Skeletal muscle satellite cell (primary cell): ENCODE data around the gene DUSP2.

Experiments used
- H3K27me3 ChIP-seq: 2 replicates; pipeline ENCODE4 v1.7.0; 2013; ENCODE audit warnings: low read length; ENCODE audit not compliant: control insufficient read depth, insufficient read depth
- H3K36me3 ChIP-seq: 2 replicates; pipeline ENCODE4 v1.7.0; 2013; ENCODE audit warnings: mild to moderate bottlenecking, control low read depth, low read length; ENCODE audit not compliant: insufficient read depth
- H3K4me1 ChIP-seq: 2 replicates; pipeline ENCODE4 v1.7.0; 2013; ENCODE audit warnings: low read length; ENCODE audit not compliant: control insufficient read depth, insufficient read depth
- H3K4me2 ChIP-seq: 2 replicates; pipeline ENCODE4 v1.7.0; 2013; ENCODE audit warnings: mild to moderate bottlenecking, low read length
- H3K4me3 ChIP-seq: 2 replicates; pipeline ENCODE4 v1.7.0; 2013; ENCODE audit warnings: low read length
- H3K9ac ChIP-seq: 2 replicates; pipeline ENCODE4 v1.7.0; 2013; ENCODE audit warnings: mild to moderate bottlenecking, low read depth, low read length, moderate library complexity
- H3K9me3 ChIP-seq: replicated peaks from 2 replicates; pipeline ENCODE4 v1.7.0; 2013; ENCODE audit warnings: mild to moderate bottlenecking, control low read depth, low read length

The DUSP2 gene

GRCh38 chr2:96108541-96109360, 36.5 kb downstream of the DUSP2 start:
- Histone ChIP-seq H3K4me1 (no peaks in the 10 kb centered on the region), H3K9me3 (no peaks in the 10 kb centered on the region), H3K4me3 (no peak overlapping the region), H3K36me3 (no peaks in the 10 kb centered on the region), H3K27me3 (peaks cover 40% of the 10 kb centered on the region), H3K9ac (no peak overlapping the region), H3K4me2 (no peak overlapping the region)

GRCh38 chr2:96108151-96108540, 37.1 kb downstream of the DUSP2 start:
- no peak overlapping the region for H3K4me2 ChIP-seq
- no peaks in the 10 kb centered on the region for H3K36me3 ChIP-seq
- H3K4me1 ChIP-seq: no peaks in the 10 kb centered on the region
- no peaks in the 10 kb centered on the region for H3K9me3 ChIP-seq
- no peak overlapping the region for H3K4me3 ChIP-seq
- peaks cover 39% of the 10 kb centered on the region for H3K27me3 ChIP-seq
- H3K9ac ChIP-seq: no peak overlapping the region

- H3K4me3 ChIP-seq: no peak overlapping the region
- H3K4me2 ChIP-seq: no peak overlapping the region
- H3K36me3 ChIP-seq: no peaks in the 10 kb centered on the region
- H3K9ac ChIP-seq: no peak overlapping the region
- H3K4me1 ChIP-seq: no peaks in the 10 kb centered on the region
- H3K9me3 ChIP-seq: no peaks in the 10 kb centered on the region
- peaks cover 36% of the 10 kb centered on the region for H3K27me3 ChIP-seq
Measured at GRCh38 chr2:96107708-96108065, 37.6 kb downstream of the DUSP2 start.

- H3K4me2 ChIP-seq: no peak overlapping the region
- H3K4me3 ChIP-seq: no peak overlapping the region
- H3K9ac ChIP-seq: no peak overlapping the region
- H3K4me1 ChIP-seq: no peaks in the 10 kb centered on the region
- H3K9me3 ChIP-seq: no peaks in the 10 kb centered on the region
- peaks cover 36% of the 10 kb centered on the region for H3K27me3 ChIP-seq
- no peaks in the 10 kb centered on the region for H3K36me3 ChIP-seq
Measured at GRCh38 chr2:96106991-96107707, 38.1 kb downstream of the DUSP2 start.

GRCh38 chr2:96105994-96106715, 39.1 kb downstream of the DUSP2 start:
- Histone ChIP-seq H3K4me1 (peaks cover 2% of the 10 kb centered on the region), H3K27me3 (peaks cover 43% of the 10 kb centered on the region), H3K36me3 (no peaks in the 10 kb centered on the region), H3K4me3 (no peak overlapping the region), H3K9ac (no peak overlapping the region), H3K9me3 (no peaks in the 10 kb centered on the region), H3K4me2 (no peak overlapping the region)

- no peak overlapping the region for H3K4me2 ChIP-seq
- no peak overlapping the region for H3K9ac ChIP-seq
- no peaks in the 10 kb centered on the region for H3K9me3 ChIP-seq
- H3K4me3 ChIP-seq: no peak overlapping the region
- H3K36me3 ChIP-seq: no peaks in the 10 kb centered on the region
- peaks cover 2% of the 10 kb centered on the region for H3K4me1 ChIP-seq
- H3K27me3 ChIP-seq: peaks cover 48% of the 10 kb centered on the region
Measured at GRCh38 chr2:96105152-96105915, 39.9 kb downstream of the DUSP2 start.

- Histone ChIP-seq H3K4me3 (no peak overlapping the region), H3K36me3 (no peaks in the 10 kb centered on the region)
Measured at GRCh38 chr2:96104487-96104861, 40.8 kb downstream of the DUSP2 start.

GRCh38 chr2:96103761-96104486, 41.3 kb downstream of the DUSP2 start:
- H3K4me1 ChIP-seq: peaks cover 2% of the 10 kb centered on the region
- H3K36me3 ChIP-seq: no peaks in the 10 kb centered on the region
- H3K9me3 ChIP-seq: no peaks in the 10 kb centered on the region
- no peak overlapping the region for H3K4me2 ChIP-seq
- H3K9ac ChIP-seq: no peak overlapping the region
- H3K27me3 ChIP-seq: peaks cover 36% of the 10 kb centered on the region
- no peak overlapping the region for H3K4me3 ChIP-seq

More at GRCh38 chr2:96104487-96104861, 40.8 kb downstream of the DUSP2 start:
- H3K4me2 ChIP-seq: no peak overlapping the region
- no peak overlapping the region for H3K9ac ChIP-seq
- no peaks in the 10 kb centered on the region for H3K9me3 ChIP-seq
- H3K4me1 ChIP-seq: peaks cover 2% of the 10 kb centered on the region
- peaks cover 41% of the 10 kb centered on the region for H3K27me3 ChIP-seq

- Histone ChIP-seq H3K36me3 (no peaks in the 10 kb centered on the region), H3K9me3 (no peaks in the 10 kb centered on the region), H3K27me3 (peaks cover 33% of the 10 kb centered on the region), H3K4me2 (no peak overlapping the region), H3K9ac (no peak overlapping the region), H3K4me1 (peaks cover 2% of the 10 kb centered on the region), H3K4me3 (no peak overlapping the region)
Measured at GRCh38 chr2:96103187-96103601, 42.0 kb downstream of the DUSP2 start.

- no peak overlapping the region for H3K4me2 ChIP-seq
- peaks cover 2% of the 10 kb centered on the region for H3K4me1 ChIP-seq
- no peaks in the 10 kb centered on the region for H3K9me3 ChIP-seq
- no peak overlapping the region for H3K4me3 ChIP-seq
- no peaks in the 10 kb centered on the region for H3K36me3 ChIP-seq
- no peak overlapping the region for H3K9ac ChIP-seq
- peaks cover 30% of the 10 kb centered on the region for H3K27me3 ChIP-seq
Measured at GRCh38 chr2:96102596-96103186, 42.5 kb downstream of the DUSP2 start.
